GM21515 (cell line): ENCODE results near the gene GPRC5D.

Experiments
- ATAC-seq: cut with Tn5 transposase; IDR thresholded peaks from one replicate; pipeline ENCODE4 v1.9.1; 2021; ENCODE audit not compliant: unreplicated experiment

GPRC5D gene

GRCh38 chr12:12909228-12909994 is 42.6 kb downstream of the GPRC5D start:
- ATAC-seq = peak; percentile 56

DNA sequence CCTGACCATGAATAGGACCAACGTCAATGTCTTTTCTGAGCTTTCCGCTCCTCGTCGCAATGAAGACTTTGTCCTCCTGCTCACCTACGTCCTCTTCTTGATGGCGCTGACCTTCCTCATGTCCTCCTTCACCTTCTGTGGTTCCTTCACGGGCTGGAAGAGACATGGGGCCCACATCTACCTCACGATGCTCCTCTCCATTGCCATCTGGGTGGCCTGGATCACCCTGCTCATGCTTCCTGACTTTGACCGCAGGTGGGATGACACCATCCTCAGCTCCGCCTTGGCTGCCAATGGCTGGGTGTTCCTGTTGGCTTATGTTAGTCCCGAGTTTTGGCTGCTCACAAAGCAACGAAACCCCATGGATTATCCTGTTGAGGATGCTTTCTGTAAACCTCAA is 43.3 kb downstream of the GPRC5D start:
- ATAC-seq = no peak

DNA sequence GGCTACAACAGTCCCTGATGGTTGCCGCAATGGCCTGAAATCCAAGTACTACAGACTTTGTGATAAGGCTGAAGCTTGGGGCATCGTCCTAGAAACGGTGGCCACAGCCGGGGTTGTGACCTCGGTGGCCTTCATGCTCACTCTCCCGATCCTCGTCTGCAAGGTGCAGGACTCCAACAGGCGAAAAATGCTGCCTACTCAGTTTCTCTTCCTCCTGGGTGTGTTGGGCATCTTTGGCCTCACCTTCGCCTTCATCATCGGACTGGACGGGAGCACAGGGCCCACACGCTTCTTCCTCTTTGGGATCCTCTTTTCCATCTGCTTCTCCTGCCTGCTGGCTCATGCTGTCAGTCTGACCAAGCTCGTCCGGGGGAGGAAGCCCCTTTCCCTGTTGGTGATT is 43.7 kb downstream of the GPRC5D start:
- ATAC-seq = no peak

GRCh38 chr12:12907552-12907951 is 44.4 kb downstream of the GPRC5D start:
- ATAC-seq = no peak

- ATAC-seq = no peak
These were observed 48.0 kb downstream of the GPRC5D start for GRCh38 chr12:12903642-12904609.

GRCh38 chr12:12902036-12902435 is 49.9 kb downstream of the GPRC5D start:
- ATAC-seq = no peak

DNA sequence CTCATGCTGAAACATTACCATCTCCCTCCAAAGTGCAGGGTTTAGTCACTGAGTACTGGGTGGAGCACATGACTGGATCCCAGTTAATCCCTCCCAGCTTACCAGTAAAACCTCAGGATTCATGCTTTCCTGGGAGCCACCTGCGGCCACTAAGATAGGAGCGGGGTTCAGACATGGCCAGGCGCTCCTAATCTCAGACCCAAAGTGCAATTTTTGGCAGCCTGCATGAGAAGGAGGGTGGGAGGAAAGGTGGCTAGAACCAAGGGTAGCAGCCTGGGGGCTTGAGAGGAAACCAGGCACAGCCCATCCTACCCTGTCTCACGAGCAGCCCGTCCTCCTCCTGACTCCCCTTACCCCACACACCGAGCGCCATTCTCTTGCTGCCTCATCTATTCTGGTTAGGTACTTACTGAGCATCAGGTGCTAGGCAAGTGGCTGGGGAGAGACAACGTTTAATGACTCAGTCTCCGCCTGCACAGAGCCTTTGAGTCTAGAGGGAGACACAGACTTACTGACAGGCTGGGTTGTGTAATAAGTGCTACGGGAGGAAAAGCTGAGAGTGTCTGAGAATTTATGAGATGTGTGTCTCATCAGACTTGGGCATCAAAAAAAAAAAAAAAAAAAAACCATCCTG is 50.7 kb downstream of the GPRC5D start:
- ATAC-seq = no peak

DNA sequence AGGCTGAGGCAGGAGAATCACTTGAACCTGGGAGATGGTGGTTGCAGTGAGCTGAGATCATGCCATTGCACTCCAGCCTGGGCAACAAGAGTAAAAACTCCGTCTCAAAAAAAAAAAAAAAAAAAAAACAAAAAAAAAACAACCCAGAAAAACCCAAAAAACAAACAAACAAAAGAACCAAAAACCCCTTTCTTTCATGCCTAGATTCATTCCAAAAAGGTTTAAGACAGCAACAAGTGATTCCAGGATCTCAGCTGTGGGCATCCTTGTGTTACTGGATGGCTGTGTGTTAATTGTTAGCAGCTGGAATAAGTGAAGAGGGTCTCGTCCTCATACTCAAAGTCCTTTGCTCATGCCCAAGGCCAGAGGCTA is 51.2 kb downstream of the GPRC5D start:
- ATAC-seq = no peak

DNA sequence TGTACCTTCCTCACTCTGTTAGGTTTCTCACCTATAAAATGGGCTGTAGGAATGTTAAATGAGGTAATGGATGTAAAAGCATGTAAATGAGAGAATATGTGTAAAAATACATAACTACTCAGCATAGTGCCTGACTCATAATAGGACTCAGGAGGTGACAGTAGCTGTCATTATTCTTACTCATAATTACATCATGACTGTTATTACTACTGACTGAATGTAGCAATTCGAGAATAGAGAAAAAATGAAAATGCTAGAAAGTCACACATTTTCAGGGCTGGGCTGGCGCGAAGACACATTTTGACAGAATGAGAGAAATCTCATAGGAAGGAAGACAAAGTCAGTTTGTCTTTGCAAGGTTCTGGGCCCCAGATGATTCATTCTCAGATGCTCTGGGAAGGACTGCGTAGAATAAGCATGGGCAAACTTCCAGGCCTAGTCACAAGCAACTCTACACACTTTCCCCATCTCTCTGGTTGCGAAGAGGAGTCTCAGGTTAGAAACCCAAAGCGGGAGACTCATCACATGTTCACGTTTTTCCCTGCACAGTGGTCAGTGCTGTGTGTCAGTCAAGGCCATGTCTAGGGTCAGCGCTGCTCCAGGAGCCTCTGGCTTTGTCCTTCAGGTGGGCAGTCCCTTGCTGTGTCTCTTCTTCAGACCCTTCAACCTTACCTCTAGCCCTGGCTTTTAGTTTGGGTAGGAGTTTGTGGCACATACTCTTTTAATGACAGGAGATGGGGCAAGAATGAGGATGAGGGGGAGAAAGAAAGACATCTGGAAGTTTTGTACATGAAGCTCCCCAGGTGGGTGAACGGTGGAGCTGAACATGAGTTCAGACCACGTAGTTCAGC is 52.2 kb downstream of the GPRC5D start:
- ATAC-seq = no peak

GRCh38 chr12:12898911-12899511 is 53.0 kb downstream of the GPRC5D start:
- no peak for ATAC-seq

- no peak for ATAC-seq
These were observed 53.7 kb downstream of the GPRC5D start for GRCh38 chr12:12898136-12898717.

GRCh38 chr12:12897302-12897701 is 54.7 kb downstream of the GPRC5D start:
- no peak for ATAC-seq

GRCh38 chr12:12896260-12896659 is 55.7 kb downstream of the GPRC5D start:
- no peak for ATAC-seq

DNA sequence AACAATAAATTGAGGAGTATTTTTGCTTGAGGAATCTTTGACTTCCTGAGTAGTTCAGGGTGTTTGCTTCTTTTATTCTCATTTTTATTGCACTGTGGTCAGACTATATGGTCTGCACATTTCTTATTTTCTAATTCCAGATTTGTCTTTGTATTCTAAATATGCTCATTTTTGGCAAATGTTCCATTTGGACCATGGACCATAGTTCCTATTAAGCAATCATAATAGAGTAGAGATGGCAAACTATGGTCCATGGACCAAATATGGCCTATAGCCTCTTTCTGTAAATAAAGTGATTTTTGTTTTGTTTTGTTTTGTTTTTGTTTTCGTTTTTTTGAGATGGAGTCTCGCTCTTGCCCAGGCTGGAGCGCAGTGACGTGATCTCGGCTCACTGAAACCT is 58.5 kb downstream of the GPRC5D start:
- no peak for ATAC-seq

DNA sequence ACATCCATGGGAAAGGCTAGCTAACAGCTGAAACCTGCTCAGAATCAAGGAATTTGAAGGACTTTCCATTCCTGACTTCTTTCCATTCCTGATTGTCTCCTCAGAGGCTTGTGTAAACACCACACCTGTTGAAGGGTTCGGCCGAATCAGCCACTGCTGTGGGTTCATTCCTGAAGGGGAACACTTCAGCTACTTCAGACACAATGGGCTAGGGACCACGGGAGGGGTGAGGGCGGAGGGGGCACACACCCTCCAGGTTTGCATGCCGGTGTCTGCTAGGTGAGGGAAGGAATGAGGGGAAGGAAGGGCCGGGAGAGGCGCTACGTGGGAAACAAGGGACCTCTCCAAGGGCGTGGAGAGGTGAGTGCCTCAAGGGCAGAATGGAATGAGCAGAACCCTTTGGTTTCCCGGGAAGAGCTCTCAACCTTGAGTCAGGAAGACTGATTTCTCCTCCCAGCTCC is 59.3 kb downstream of the GPRC5D start:
- ATAC-seq = no peak

- no peak for ATAC-seq
These were observed 60.1 kb downstream of the GPRC5D start for GRCh38 chr12:12891881-12892355.

DNA sequence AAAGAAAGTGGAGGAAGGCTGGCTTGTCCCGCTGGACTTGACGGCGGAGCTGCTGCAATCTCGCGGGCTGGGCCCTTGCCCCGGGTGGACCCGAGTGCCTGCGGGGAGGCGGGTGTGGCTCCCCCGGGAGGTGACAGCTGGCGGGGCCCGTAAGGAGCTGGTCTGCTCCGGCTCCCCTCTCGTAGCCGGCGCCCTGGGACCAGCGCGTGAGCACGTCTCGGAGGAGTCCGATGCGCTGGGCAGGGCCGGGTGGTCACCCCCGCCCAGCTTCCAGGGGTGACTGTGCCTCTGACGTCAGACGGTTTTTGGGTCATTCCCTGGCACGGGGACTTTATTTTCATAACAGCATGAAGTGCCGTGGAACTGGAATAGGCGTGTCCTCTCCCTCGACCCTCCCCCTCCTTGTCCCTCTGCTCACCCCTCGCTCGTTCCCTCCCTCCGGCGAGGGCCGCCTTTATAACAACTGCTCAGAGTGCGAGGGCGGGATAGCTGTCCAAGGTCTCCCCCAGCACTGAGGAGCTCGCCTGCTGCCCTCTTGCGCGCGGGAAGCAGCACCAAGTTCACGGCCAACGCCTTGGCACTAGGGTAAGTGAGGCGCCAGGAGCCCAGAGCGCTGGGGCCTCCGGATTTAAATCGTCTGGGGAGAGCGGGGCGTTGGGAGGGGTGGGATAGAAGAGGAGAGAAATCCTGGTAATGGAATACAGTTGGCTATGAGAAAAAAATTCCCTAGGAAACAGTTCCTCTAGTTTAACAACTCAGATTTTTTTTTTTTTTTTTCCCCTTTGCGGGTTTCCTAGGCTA is 60.7 kb downstream of the GPRC5D start, which contains the start of gene GPRC5A:
GPRC5A (plus strand) TSS at position 483 of the 801 bp plus-strand sequence. CDS start 16,688 bp downstream, outside the sequence.
- no peak for ATAC-seq
